Type B pancreatic cell (in vitro differentiated cells): ENCODE data around the gene SH3RF2. TPM values are rescaled to one million over a fixed set of nuclear protein-coding genes. Genes with fewer than 3 reads are reported as not detected.

ENCODE experiments used
- DNase-seq: peaks from one replicate; pipeline ENCODE4 v3.0.0; 2021; ENCODE audit warnings: mixed read lengths; ENCODE audit not compliant: unreplicated experiment; ENCODE audit errors: extremely low spot score
- H3K27ac Mint-ChIP-seq: 2 replicates; pipeline ENCODE4 v1.8.0; 2021; ENCODE audit warnings: mild to moderate bottlenecking, mixed read lengths
- H3K27me3 Mint-ChIP-seq: 2 replicates; pipeline ENCODE4 v1.8.0; 2021; ENCODE audit warnings: mixed read lengths
- H3K36me3 Mint-ChIP-seq: 2 replicates; pipeline ENCODE4 v1.8.0; 2021; ENCODE audit warnings: mixed read lengths
- H3K4me1 Mint-ChIP-seq: one replicate; pipeline ENCODE4 v1.8.0; 2021; ENCODE audit warnings: mixed read lengths; ENCODE audit not compliant: unreplicated experiment
- H3K4me3 Mint-ChIP-seq: 2 replicates; pipeline ENCODE4 v1.8.0; 2021; ENCODE audit warnings: mild to moderate bottlenecking, mixed read lengths
- H3K9me3 Mint-ChIP-seq: 2 replicates; pipeline ENCODE4 v1.8.0; 2021; ENCODE audit warnings: mixed read lengths
- CTCF ChIP-seq: fragments of 200-600 bp; sonication (generic); conservative IDR thresholded peaks from 2 replicates; pipeline ENCODE4 v1.5.0; 2021; ENCODE audit warnings: antibody characterized with exemption, mild to moderate bottlenecking
- total RNA-seq: library from RNA; stranded (reverse); gene quantifications from 2 replicates; pipeline ENCODE4 v1.2.1, GENCODE V29; 2021; ENCODE audit warnings: low replicate concordance

SH3RF2 gene
- total RNA-seq, 1 donor from 2014 or later: 11.2 TPM

DNA sequence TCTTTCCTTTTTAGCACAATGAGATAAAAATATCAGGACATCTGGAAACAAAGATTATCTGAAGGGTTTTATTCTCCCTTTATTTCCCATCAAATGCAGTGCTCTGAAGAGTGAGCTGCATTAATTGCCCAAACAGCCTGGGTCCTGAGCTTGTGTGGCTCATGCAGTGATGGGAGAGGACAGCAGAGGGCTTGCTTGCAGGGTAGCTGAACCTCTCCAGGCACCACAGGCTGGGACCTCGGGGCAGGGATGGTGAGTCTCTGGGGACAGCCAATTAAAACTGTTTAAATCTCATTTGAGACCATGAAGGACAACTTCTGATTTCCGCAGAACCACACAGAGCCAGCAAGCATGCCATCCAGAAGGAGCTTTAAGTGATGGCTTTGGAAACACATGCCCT, 97.7 kb downstream of the SH3RF2 start:
- H3K36me3 Mint-ChIP-seq: no peaks in the 10 kb centered on the region
- H3K27ac Mint-ChIP-seq: no peak overlapping the region
- peaks cover 12% of the 10 kb centered on the region for H3K4me1 Mint-ChIP-seq
- no peaks in the 10 kb centered on the region for H3K9me3 Mint-ChIP-seq
- TF ChIP-seq CTCF: no peak
- H3K4me3 Mint-ChIP-seq: no peak overlapping the region
- no peak for DNase-seq
- H3K27me3 Mint-ChIP-seq: no peaks in the 10 kb centered on the region

- Mint-ChIP-seq H3K27me3 (no peaks in the 10 kb centered on the region), H3K4me1 (peaks cover 7% of the 10 kb centered on the region), H3K4me3 (no peak overlapping the region), H3K9me3 (no peaks in the 10 kb centered on the region), H3K36me3 (no peaks in the 10 kb centered on the region), H3K27ac (no peak overlapping the region)
- TF ChIP-seq CTCF: no peak
- no peak for DNase-seq
These were observed 98.2 kb downstream of the SH3RF2 start for GRCh38 chr5:146034605-146035004.

DNA sequence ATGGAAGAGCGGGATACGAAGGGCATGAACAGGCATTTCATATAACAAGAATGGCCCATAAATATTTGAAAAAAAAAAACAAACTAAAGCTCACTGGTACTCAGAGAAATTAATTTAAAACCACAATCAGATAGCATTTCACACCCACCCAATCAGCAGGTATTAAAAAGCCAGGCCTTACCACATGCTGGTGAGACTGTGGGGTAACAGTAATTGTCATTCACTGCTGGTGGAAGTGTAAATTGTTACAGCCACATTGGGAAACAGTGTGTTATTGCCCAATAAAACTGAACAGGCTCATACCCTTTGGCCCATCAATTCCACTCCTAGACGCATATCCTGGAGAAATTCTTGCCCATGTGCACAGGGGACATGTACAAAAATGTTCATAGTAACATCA, 103.0 kb downstream of the SH3RF2 start:
- Mint-ChIP-seq H3K4me3 (no peak overlapping the region), H3K27ac (no peak overlapping the region), H3K27me3 (no peaks in the 10 kb centered on the region), H3K4me1 (no peaks in the 10 kb centered on the region), H3K36me3 (no peaks in the 10 kb centered on the region), H3K9me3 (no peaks in the 10 kb centered on the region)
- DNase-seq: no peak
- no peak for TF ChIP-seq CTCF

GRCh38 chr5:146040527-146040926, 104.1 kb downstream of the SH3RF2 start:
- Mint-ChIP-seq H3K27me3 (no peaks in the 10 kb centered on the region), H3K36me3 (no peaks in the 10 kb centered on the region), H3K4me3 (no peak overlapping the region), H3K9me3 (no peaks in the 10 kb centered on the region), H3K27ac (no peak overlapping the region), H3K4me1 (no peaks in the 10 kb centered on the region)
- TF ChIP-seq CTCF: no peak
- no peak for DNase-seq

- Mint-ChIP-seq H3K27ac (no peak overlapping the region), H3K4me3 (no peak overlapping the region), H3K9me3 (no peaks in the 10 kb centered on the region), H3K27me3 (no peaks in the 10 kb centered on the region), H3K4me1 (no peaks in the 10 kb centered on the region), H3K36me3 (no peaks in the 10 kb centered on the region)
- DNase-seq: no peak
- peak; percentile 71 for TF ChIP-seq CTCF
These were observed 104.9 kb downstream of the SH3RF2 start for GRCh38 chr5:146041180-146041789.
